GM23338 (cell line): ENCODE data around the gene ABI3. TPM values are rescaled to one million over a fixed set of nuclear protein-coding genes. Genes with fewer than 3 reads are reported as not detected.

Experiments used
- ATAC-seq: fragments of 200-7000 bp; cut with Tn5 transposase; 3 replicates; pipeline ENCODE4 v1.9.1; 2020
- DNase-seq: peaks from one replicate; pipeline ENCODE4 v3.0.0-alpha.2; 2015; ENCODE audit warnings: low spot score
- H2AFZ ChIP-seq: fragments of 200-600 bp; sonication (generic); 2 replicates; pipeline ENCODE4 v1.8.0; 2016; ENCODE audit warnings: antibody characterized with exemption, mild to moderate bottlenecking, moderate library complexity
- H3F3A ChIP-seq: fragments of 200-600 bp; sonication (generic); replicated peaks from 2 replicates; pipeline ENCODE4 v1.8.0; 2017; ENCODE audit warnings: antibody characterized with exemption, mixed run types, low read depth
- H3K27ac ChIP-seq: fragments of 200-600 bp; sonication (generic); 2 replicates; pipeline ENCODE4 v1.6.1; 2016; ENCODE audit warnings: low read depth
- H3K27me3 ChIP-seq: fragments of 200-600 bp; sonication (generic); 2 replicates; pipeline ENCODE4 v1.8.0; 2016; ENCODE audit warnings: mild to moderate bottlenecking, mixed run types, moderate library complexity; ENCODE audit not compliant: insufficient read depth
- H3K36me3 ChIP-seq: fragments of 200-600 bp; sonication (generic); 2 replicates; pipeline ENCODE4 v1.8.0; 2016; ENCODE audit warnings: mild to moderate bottlenecking; ENCODE audit not compliant: insufficient read depth
- H3K4me1 ChIP-seq: fragments of 200-600 bp; sonication (generic); 2 replicates; pipeline ENCODE4 v1.8.0; 2016; ENCODE audit warnings: mild to moderate bottlenecking, moderate library complexity; ENCODE audit not compliant: insufficient read depth
- H3K4me2 ChIP-seq: fragments of 200-600 bp; sonication (generic); 2 replicates; pipeline ENCODE4 v1.7.1; 2017; ENCODE audit warnings: mixed run types
- H3K4me3 ChIP-seq: fragments of 200-600 bp; sonication (generic); 2 replicates; pipeline ENCODE4 v1.6.1; 2016; ENCODE audit warnings: mixed run types
- H3K79me2 ChIP-seq: fragments of 200-600 bp; sonication (generic); replicated peaks from 2 replicates; pipeline ENCODE4 v1.8.0; 2017; ENCODE audit warnings: mild to moderate bottlenecking; ENCODE audit not compliant: insufficient read depth
- H3K9me2 ChIP-seq: fragments of 200-600 bp; sonication (generic); 2 replicates; pipeline ENCODE4 v1.8.0; 2017; ENCODE audit not compliant: insufficient read depth
- H4K20me1 ChIP-seq: fragments of 200-600 bp; sonication (generic); replicated peaks from 2 replicates; pipeline ENCODE4 v1.8.0; 2017; ENCODE audit warnings: mild to moderate bottlenecking; ENCODE audit not compliant: insufficient read depth
- H3K27ac Mint-ChIP-seq: 2 replicates; pipeline ENCODE4 v1.8.0; 2020; ENCODE audit warnings: inconsistent platforms, mild to moderate bottlenecking, moderate library complexity, mixed read lengths
- H3K27me3 Mint-ChIP-seq: 3 replicates; pipeline ENCODE4 v1.8.0; 2022; ENCODE audit warnings: low read depth, mild to moderate bottlenecking, moderate library complexity, mixed read lengths, inconsistent platforms; ENCODE audit not compliant: insufficient read depth, poor library complexity
- H3K36me3 Mint-ChIP-seq: 3 replicates; pipeline ENCODE4 v1.8.0; 2021; ENCODE audit warnings: low read depth, mild to moderate bottlenecking, inconsistent platforms, moderate library complexity, mixed read lengths
- H3K4me1 Mint-ChIP-seq: 3 replicates; pipeline ENCODE4 v1.8.0; 2020; ENCODE audit warnings: mild to moderate bottlenecking, inconsistent platforms, mixed read lengths
- H3K4me3 Mint-ChIP-seq: 3 replicates; pipeline ENCODE4 v1.8.0; 2021; ENCODE audit warnings: moderate library complexity, mild to moderate bottlenecking, inconsistent platforms, mixed read lengths
- H3K9me3 Mint-ChIP-seq: 3 replicates; pipeline ENCODE4 v1.8.0; 2020; ENCODE audit warnings: moderate library complexity, mild to moderate bottlenecking, inconsistent platforms, mixed read lengths
- CREB1 ChIP-seq: fragments of 250-450 bp; sonication (Bioruptor Pico); IDR thresholded peaks from 2 replicates; pipeline ENCODE4 v1.5.0; 2020; ENCODE audit warnings: low read depth, mild to moderate bottlenecking, moderate library complexity
- CTCF ChIP-seq, 2 experiments: fragments of 200-600 bp in 1 of 2; sonication (generic) in 1 of 2; conservative IDR thresholded peaks; 2 replicates each; pipeline versions ENCODE4 v1.5.1 to v1.6.1; 2016 to 2017; ENCODE audit warnings: antibody characterized with exemption in 2 of 2, low read depth in 2 of 2, mild to moderate bottlenecking in 2 of 2, moderate library complexity in 1 of 2
- ETS1 ChIP-seq: IDR thresholded peaks from 2 replicates; pipeline ENCODE4 v1.6.1; 2016; ENCODE audit warnings: antibody characterized with exemption
- EZH2 ChIP-seq: fragments of 200-600 bp; sonication (generic); IDR thresholded peaks from one replicate; pipeline ENCODE4 v1.8.0; 2017; ENCODE audit warnings: antibody characterized with exemption, mild to moderate bottlenecking, low read depth; ENCODE audit not compliant: unreplicated experiment
- EZH2phosphoT487 ChIP-seq: fragments of 200-600 bp; sonication (generic); IDR thresholded peaks from one replicate; pipeline ENCODE4 v1.8.1; 2018; ENCODE audit warnings: antibody characterized with exemption; ENCODE audit not compliant: unreplicated experiment
- JUNB ChIP-seq: IDR thresholded peaks from one replicate; pipeline ENCODE4 v1.6.1; 2016; ENCODE audit warnings: antibody characterized with exemption; ENCODE audit not compliant: unreplicated experiment
- NANOG ChIP-seq: IDR thresholded peaks from 2 replicates; pipeline ENCODE4 v1.6.1; 2016; ENCODE audit warnings: antibody characterized with exemption, borderline replicate concordance
- POLR2AphosphoS5 ChIP-seq: IDR thresholded peaks from 2 replicates; pipeline ENCODE4 v1.6.1; 2016; ENCODE audit warnings: antibody characterized with exemption, low read depth
- REST ChIP-seq: IDR thresholded peaks from one replicate; pipeline ENCODE4 v1.6.1; 2018; ENCODE audit warnings: antibody characterized with exemption; ENCODE audit not compliant: unreplicated experiment
- STAT1 ChIP-seq: IDR thresholded peaks from one replicate; pipeline ENCODE4 v1.6.1; 2016; ENCODE audit warnings: antibody characterized with exemption; ENCODE audit not compliant: unreplicated experiment
- ZNF114 ChIP-seq: fragments of 250-450 bp; sonication (Bioruptor Pico); IDR thresholded peaks from 2 replicates; pipeline ENCODE4 v1.5.0; 2020; ENCODE audit warnings: mild to moderate bottlenecking, moderate library complexity
- ZNF331 ChIP-seq: fragments of 250-450 bp; sonication (Bioruptor Pico); IDR thresholded peaks from 2 replicates; pipeline ENCODE4 v1.5.0; 2020; ENCODE audit warnings: low read depth, mild to moderate bottlenecking, moderate library complexity
- ZNF462 ChIP-seq: fragments of 250-450 bp; sonication (Bioruptor Pico); IDR thresholded peaks from 2 replicates; pipeline ENCODE4 v1.5.0; 2020; ENCODE audit warnings: mild to moderate bottlenecking, moderate library complexity
- polyA plus RNA-seq: library from polyadenylated mRNA; unstranded; fragments of >200 nt; fragmentation: Nextera tagmentation; extraction: Ambion mirVana; gene quantifications from 2 replicates; pipeline ENCODE4 v1.2.1, GENCODE V29; 2016
- total RNA-seq: library from RNA; depleted of rRNA; stranded (reverse); fragments of >200 nt; shearing (Covaris generic); gene quantifications from 2 replicates; pipeline ENCODE4 v1.2.3, GENCODE V29; 2014

ABI3 gene
- total and polyA plus RNA-seq, 2 experiments from 2014 or later: 1.8 to 3.0 TPM

- no peaks in the 10 kb centered on the region for H4K20me1 ChIP-seq
- H3K4me3 Mint-ChIP-seq: no peak overlapping the region; the same call in 2 of the 3 replicates
- no peaks in the 10 kb centered on the region for H3K36me3 Mint-ChIP-seq
- no peak overlapping the region for H3K4me2 ChIP-seq
- no peak overlapping the region for H3K4me3 ChIP-seq
- peaks cover 30% of the 10 kb centered on the region for H3K9me3 Mint-ChIP-seq
- no peak overlapping the region for H3K27ac ChIP-seq
- peaks cover 8% of the 10 kb centered on the region for H3K27me3 Mint-ChIP-seq
- H3K36me3 ChIP-seq: no peaks in the 10 kb centered on the region
- H3K9me2 ChIP-seq: no peaks in the 10 kb centered on the region
- TF ChIP-seq POLR2AphosphoS5 (no peak), REST (no peak), NANOG (no peak), ETS1 (no peak), ZNF331 (CRISPR knock-in tag) (no peak), CTCF (conservative IDR thresholded peaks at IDR 0.05; ENCODE audit: low read depth in 2 of 2) (no peak), ZNF462 (no peak), ZNF114 (CRISPR knock-in tag) (no peak), JUNB (no peak), STAT1 (no peak), EZH2 (no peak), CREB1 (CRISPR knock-in tag) (no peak), EZH2phosphoT487 (no peak)
- H3K4me1 ChIP-seq: no peaks in the 10 kb centered on the region
- no peak overlapping the region for H3K27ac Mint-ChIP-seq
- no peaks in the 10 kb centered on the region for H3K27me3 ChIP-seq
- H3K4me1 Mint-ChIP-seq: no peaks in the 10 kb centered on the region
- no peaks in the 10 kb centered on the region for H3K79me2 ChIP-seq
- no peak overlapping the region for H2AFZ ChIP-seq
- DNase-seq: no peak
- ATAC-seq: no peak
- no peaks in the 10 kb centered on the region for H3F3A ChIP-seq
These were observed 40.3 kb upstream of the ABI3 start for GRCh38 chr17:49170216-49170615.
